Stimulated activated CD8-positive, alpha-beta memory T cell treated with anti-CD3 and anti-CD28 coated beads, Interleukin-4, amount 100 ng/mL, for 48 hours (primary cell): Measurements from ENCODE around the gene CSE1L.
"Not testable (repeated sequence)": the region's sequence is repeated elsewhere in the genome, so short reads cannot be mapped to it uniquely, and the experiment has no call there.

Experiments used
- DNase-seq: peaks from one replicate; pipeline ENCODE4 v3.0.0-alpha.2; 2020

CSE1L gene

GRCh38 chr20:49082295-49082694, 36.2 kb downstream of the CSE1L start:
- DNase-seq = not testable (repeated sequence)

- no peak for DNase-seq
Observed at GRCh38 chr20:49091104-49091503, 45.0 kb downstream of the CSE1L start.

- no peak for DNase-seq
Observed at GRCh38 chr20:49091762-49092161, 45.6 kb downstream of the CSE1L start.

- no peak for DNase-seq
Observed at GRCh38 chr20:49096203-49096730, 50.2 kb downstream of the CSE1L start.

GRCh38 chr20:49097159-49097558, 51.0 kb downstream of the CSE1L start:
- no peak for DNase-seq

- DNase-seq = no peak
Observed at GRCh38 chr20:49098136-49098535, 52.0 kb downstream of the CSE1L start.

GRCh38 chr20:49099011-49099410, 52.9 kb downstream of the CSE1L start:
- DNase-seq = no peak

GRCh38 chr20:49100292-49100691, 54.2 kb downstream of the CSE1L start:
- DNase-seq = not testable (repeated sequence)

GRCh38 chr20:49100972-49101371, 54.9 kb downstream of the CSE1L start:
- no peak for DNase-seq

GRCh38 chr20:49103019-49103418, 56.9 kb downstream of the CSE1L start:
- no peak for DNase-seq

GRCh38 chr20:49103647-49104364, 57.7 kb downstream of the CSE1L start:
- no peak for DNase-seq

GRCh38 chr20:49104365-49104648, 58.2 kb downstream of the CSE1L start:
- no peak for DNase-seq

- not testable (repeated sequence) for DNase-seq
Observed at GRCh38 chr20:49104979-49105547, 59.0 kb downstream of the CSE1L start.

- DNase-seq = no peak
Observed at GRCh38 chr20:49106328-49106727, 60.2 kb downstream of the CSE1L start.

- no peak for DNase-seq
Observed at GRCh38 chr20:49110767-49111694, 64.9 kb downstream of the CSE1L start.

- no peak for DNase-seq
Observed at GRCh38 chr20:49112596-49113274, 66.6 kb downstream of the CSE1L start.

GRCh38 chr20:49115564-49115963, 69.5 kb downstream of the CSE1L start:
- DNase-seq = no peak

- no peak for DNase-seq
Observed at GRCh38 chr20:49118307-49118706, 72.2 kb downstream of the CSE1L start.

GRCh38 chr20:49119988-49120387, 73.9 kb downstream of the CSE1L start:
- DNase-seq = no peak

- DNase-seq = no peak
Observed at GRCh38 chr20:49122920-49123319, 76.8 kb downstream of the CSE1L start.

GRCh38 chr20:49123982-49124381, 77.9 kb downstream of the CSE1L start:
- no peak for DNase-seq

- no peak for DNase-seq
Observed at GRCh38 chr20:49132995-49133478, 86.9 kb downstream of the CSE1L start.

- no peak for DNase-seq
Observed at GRCh38 chr20:49133571-49133970, 87.5 kb downstream of the CSE1L start.
